BLaER1 treated with 17β-estradiol and CSF1 and Interleukin-3, amounts not matched to agents 10 nM and 100 nM (cell line): ENCODE measurements around the gene ATG4C.

Source experiments
- H3K27ac ChIP-seq, 11 experiments: shearing (Covaris generic); formaldehyde crosslinking; 2 replicates each; pipeline ENCODE4 v1.8.1; 2022
- H3K27me3 ChIP-seq, 11 experiments: shearing (Covaris generic); formaldehyde crosslinking; 2 replicates each; pipeline ENCODE4 v1.8.1; 2022
- H3K36me3 ChIP-seq, 11 experiments: shearing (Covaris generic); formaldehyde crosslinking; 2 replicates each; pipeline ENCODE4 v1.8.1; 2022
- H3K4me1 ChIP-seq, 10 experiments: shearing (Covaris generic); formaldehyde crosslinking; 2 replicates each; pipeline ENCODE4 v1.8.1; 2022
- H3K4me2 ChIP-seq, 11 experiments: shearing (Covaris generic); formaldehyde crosslinking; 2 replicates each; pipeline ENCODE4 v1.8.1; 2022
- H3K4me3 ChIP-seq, 10 experiments: shearing (Covaris generic); formaldehyde crosslinking; 2 replicates each; pipeline ENCODE4 v1.8.1; 2022
- H3K9ac ChIP-seq, 11 experiments: shearing (Covaris generic); formaldehyde crosslinking; 2 replicates each; pipeline ENCODE4 v1.8.1; 2022
- H3K9me3 ChIP-seq, 11 experiments: shearing (Covaris generic); formaldehyde crosslinking; replicated peaks in 1 of 11; 2 replicates each; pipeline ENCODE4 v1.8.1; 2022
- H4K20me1 ChIP-seq, 11 experiments: shearing (Covaris generic); formaldehyde crosslinking; 2 replicates each; pipeline ENCODE4 v1.8.1; 2022
- Cebpa-rat ChIP-seq, 11 experiments: shearing (Covaris generic); IDR thresholded peaks; 2 replicates each; pipeline ENCODE4 v1.8.1; 2022

ATG4C gene

GRCh38 chr1:62832276-62832675, 48.3 kb downstream of the ATG4C start:
- no peak overlapping the region for H3K9ac ChIP-seq
- peaks cover 4 to 74% (median 34%) of the 10 kb centered on the region in 11 experiments; a peak in 18 of 22 replicates for H3K36me3 ChIP-seq
- no peaks in the 10 kb centered on the region for H3K4me1 ChIP-seq
- no peak overlapping the region for H3K4me2 ChIP-seq
- H4K20me1 ChIP-seq: no peaks in the 10 kb centered on the region
- peaks cover 0 to 9% (median 7%) of the 10 kb centered on the region in 11 experiments; a peak in 18 of 22 replicates for H3K9me3 ChIP-seq
- TF ChIP-seq Cebpa-rat (IDR thresholded peaks at IDR 0.05): no peak
- no peak overlapping the region for H3K4me3 ChIP-seq
- H3K27ac ChIP-seq: no peak overlapping the region
- H3K27me3 ChIP-seq: no peaks in the 10 kb centered on the region

- Histone ChIP-seq H3K4me2 (no peak overlapping the region), H4K20me1 (no peaks in the 10 kb centered on the region), H3K4me1 (no peaks in the 10 kb centered on the region), H3K27ac (no peak overlapping the region), H3K9me3 (no peaks in the 10 kb centered on the region), H3K9ac (no peak overlapping the region), H3K36me3 (peaks cover 4 to 76% (median 33%) of the 10 kb centered on the region in 11 experiments; a peak in 17 of 22 replicates), H3K27me3 (no peaks in the 10 kb centered on the region), H3K4me3 (no peak overlapping the region)
- no peak for TF ChIP-seq Cebpa-rat (IDR thresholded peaks at IDR 0.05)
Observed at GRCh38 chr1:62833529-62833928, 49.6 kb downstream of the ATG4C start.

- no peak overlapping the region for H3K27ac ChIP-seq
- H3K4me2 ChIP-seq: no peak overlapping the region
- H3K36me3 ChIP-seq: peaks cover 4 to 83% (median 33%) of the 10 kb centered on the region in 11 experiments; a peak in 17 of 22 replicates
- no peaks in the 10 kb centered on the region for H3K4me1 ChIP-seq
- H3K9ac ChIP-seq: no peak overlapping the region
- TF ChIP-seq Cebpa-rat (IDR thresholded peaks at IDR 0.05): no peak
- no peaks in the 10 kb centered on the region for H3K27me3 ChIP-seq
- H3K9me3 ChIP-seq: no peaks in the 10 kb centered on the region
- no peak overlapping the region for H3K4me3 ChIP-seq
- no peaks in the 10 kb centered on the region for H4K20me1 ChIP-seq
Observed at GRCh38 chr1:62834400-62834961, 50.5 kb downstream of the ATG4C start.

- TF ChIP-seq Cebpa-rat (IDR thresholded peaks at IDR 0.05): no peak
- Histone ChIP-seq H3K27ac (no peak overlapping the region), H3K9me3 (no peaks in the 10 kb centered on the region), H3K9ac (no peak overlapping the region), H3K4me3 (no peak overlapping the region), H4K20me1 (no peaks in the 10 kb centered on the region), H3K27me3 (no peaks in the 10 kb centered on the region), H3K4me2 (no peak overlapping the region), H3K36me3 (peaks cover 0 to 61% (median 17%) of the 10 kb centered on the region in 11 experiments; a peak in 16 of 22 replicates), H3K4me1 (no peaks in the 10 kb centered on the region)
Observed at GRCh38 chr1:62836856-62837540, 53.1 kb downstream of the ATG4C start.

GRCh38 chr1:62840555-62840954, 56.6 kb downstream of the ATG4C start:
- Histone ChIP-seq H3K27me3 (no peaks in the 10 kb centered on the region), H4K20me1 (no peaks in the 10 kb centered on the region), H3K27ac (no peak overlapping the region), H3K4me1 (no peaks in the 10 kb centered on the region), H3K4me2 (no peak overlapping the region), H3K4me3 (no peak overlapping the region), H3K9ac (no peak overlapping the region), H3K9me3 (no peaks in the 10 kb centered on the region), H3K36me3 (peaks cover 0 to 53% (median 12%) of the 10 kb centered on the region in 11 experiments; a peak in 17 of 22 replicates)
- TF ChIP-seq Cebpa-rat (IDR thresholded peaks at IDR 0.05): no peak

- H3K27ac ChIP-seq: no peak overlapping the region
- no peaks in the 10 kb centered on the region for H3K27me3 ChIP-seq
- no peaks in the 10 kb centered on the region for H3K4me1 ChIP-seq
- TF ChIP-seq Cebpa-rat (IDR thresholded peaks at IDR 0.05): no peak
- H3K9ac ChIP-seq: no peak overlapping the region
- H3K36me3 ChIP-seq: peaks cover 0 to 59% (median 22%) of the 10 kb centered on the region in 11 experiments; a peak in 17 of 22 replicates
- H4K20me1 ChIP-seq: no peaks in the 10 kb centered on the region
- H3K4me2 ChIP-seq: no peak overlapping the region
- no peaks in the 10 kb centered on the region for H3K9me3 ChIP-seq
- no peak overlapping the region for H3K4me3 ChIP-seq
Observed at GRCh38 chr1:62841587-62842169, 57.7 kb downstream of the ATG4C start.

GRCh38 chr1:62844030-62844429, 60.1 kb downstream of the ATG4C start:
- Histone ChIP-seq H3K9ac (no peak overlapping the region), H3K27me3 (no peaks in the 10 kb centered on the region), H3K4me2 (no peak overlapping the region), H3K4me3 (no peak overlapping the region), H4K20me1 (no peaks in the 10 kb centered on the region), H3K36me3 (peaks cover 0 to 47% (median 17%) of the 10 kb centered on the region in 11 experiments; a peak in 16 of 22 replicates), H3K27ac (no peak overlapping the region), H3K9me3 (no peaks in the 10 kb centered on the region), H3K4me1 (no peaks in the 10 kb centered on the region)
- TF ChIP-seq Cebpa-rat (IDR thresholded peaks at IDR 0.05): no peak

GRCh38 chr1:62849031-62849430, 65.1 kb downstream of the ATG4C start:
- no peak overlapping the region for H3K4me2 ChIP-seq
- H4K20me1 ChIP-seq: no peaks in the 10 kb centered on the region
- no peak for TF ChIP-seq Cebpa-rat (IDR thresholded peaks at IDR 0.05)
- no peaks in the 10 kb centered on the region for H3K9me3 ChIP-seq
- no peak overlapping the region for H3K27ac ChIP-seq
- peaks cover 3 to 64% (median 33%) of the 10 kb centered on the region in 11 experiments; a peak in 18 of 22 replicates for H3K36me3 ChIP-seq
- H3K4me1 ChIP-seq: no peaks in the 10 kb centered on the region
- H3K4me3 ChIP-seq: no peak overlapping the region
- no peak overlapping the region for H3K9ac ChIP-seq
- no peaks in the 10 kb centered on the region for H3K27me3 ChIP-seq

GRCh38 chr1:62852253-62852652, 68.3 kb downstream of the ATG4C start:
- H3K27me3 ChIP-seq: no peaks in the 10 kb centered on the region
- H3K9ac ChIP-seq: no peak overlapping the region
- no peak overlapping the region for H3K4me2 ChIP-seq
- H3K4me3 ChIP-seq: no peak overlapping the region
- H4K20me1 ChIP-seq: no peaks in the 10 kb centered on the region
- H3K36me3 ChIP-seq: peaks cover 3 to 67% (median 22%) of the 10 kb centered on the region in 11 experiments; a peak in 14 of 22 replicates
- no peaks in the 10 kb centered on the region for H3K9me3 ChIP-seq
- no peak for TF ChIP-seq Cebpa-rat (IDR thresholded peaks at IDR 0.05)
- no peaks in the 10 kb centered on the region for H3K4me1 ChIP-seq
- no peak overlapping the region for H3K27ac ChIP-seq
